NCI-H2196 (cell line): ENCODE data around the gene SYNPO.
A peak's percentile ranks its signal among the peaks of the same experiment; 100 is the strongest.

ENCODE experiments used
- DNase-seq: peaks from one replicate; lab custom pipeline; 2025; ENCODE audit not compliant: unreplicated experiment; lab: John Stamatoyannopoulos, UW

The SYNPO gene

DNA sequence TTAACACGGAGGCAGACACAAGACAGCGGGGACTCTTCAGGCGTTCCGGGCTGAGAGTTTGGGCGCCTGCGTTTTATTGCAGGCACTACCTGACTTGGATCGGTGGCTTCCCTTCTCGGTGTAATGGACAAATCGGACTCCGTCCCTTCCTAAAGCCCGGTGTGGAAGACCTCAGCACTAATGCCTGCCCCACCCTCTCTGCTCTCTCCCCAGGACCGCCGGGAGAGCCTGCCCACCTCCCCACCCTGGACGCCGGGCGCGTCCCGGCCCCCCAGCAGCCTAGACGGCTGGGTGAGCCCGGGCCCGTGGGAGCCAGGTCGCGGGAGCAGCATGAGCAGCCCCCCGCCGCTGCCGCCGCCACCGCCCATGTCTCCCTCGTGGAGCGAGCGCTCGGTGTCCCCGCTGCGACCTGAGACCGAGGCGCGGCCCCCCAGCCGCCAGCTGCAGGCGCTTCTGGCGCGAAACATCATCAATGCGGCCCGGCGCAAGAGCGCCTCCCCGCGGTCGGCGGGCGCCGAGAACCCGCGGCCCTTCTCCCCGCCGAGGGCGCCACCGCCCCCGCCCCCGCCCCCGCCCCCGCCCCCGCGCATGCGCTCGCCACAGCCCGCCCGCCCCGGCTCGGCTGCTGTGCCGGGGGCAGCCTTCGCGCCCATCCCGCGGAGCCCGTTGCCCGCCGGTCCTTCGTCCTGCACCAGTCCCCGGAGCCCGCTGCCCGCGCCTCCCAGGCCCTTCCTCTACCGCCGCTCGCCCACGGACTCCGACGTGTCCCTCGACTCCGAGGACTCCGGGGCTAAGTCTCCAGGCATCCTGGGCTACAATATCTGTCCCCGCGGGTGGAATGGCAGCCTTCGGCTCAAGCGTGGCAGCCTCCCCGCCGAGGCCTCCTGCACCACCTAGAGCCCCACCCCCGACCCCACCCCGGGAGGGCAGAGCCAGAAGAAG is 16.0 kb downstream of the SYNPO start:
- DNase-seq: peak; percentile 80

DNA sequence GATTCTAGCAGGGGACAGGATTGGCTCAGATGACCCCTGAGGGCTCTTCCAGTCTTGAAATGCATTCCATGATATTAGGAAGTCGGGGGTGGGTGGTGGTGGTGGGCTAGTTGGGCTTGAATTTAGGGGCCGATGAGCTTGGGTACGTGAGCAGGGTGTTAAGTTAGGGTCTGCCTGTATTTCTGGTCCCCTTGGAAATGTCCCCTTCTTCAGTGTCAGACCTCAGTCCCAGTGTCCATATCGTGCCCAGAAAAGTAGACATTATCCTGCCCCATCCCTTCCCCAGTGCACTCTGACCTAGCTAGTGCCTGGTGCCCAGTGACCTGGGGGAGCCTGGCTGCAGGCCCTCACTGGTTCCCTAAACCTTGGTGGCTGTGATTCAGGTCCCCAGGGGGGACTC is 17.7 kb downstream of the SYNPO start:
- no peak for DNase-seq

DNA sequence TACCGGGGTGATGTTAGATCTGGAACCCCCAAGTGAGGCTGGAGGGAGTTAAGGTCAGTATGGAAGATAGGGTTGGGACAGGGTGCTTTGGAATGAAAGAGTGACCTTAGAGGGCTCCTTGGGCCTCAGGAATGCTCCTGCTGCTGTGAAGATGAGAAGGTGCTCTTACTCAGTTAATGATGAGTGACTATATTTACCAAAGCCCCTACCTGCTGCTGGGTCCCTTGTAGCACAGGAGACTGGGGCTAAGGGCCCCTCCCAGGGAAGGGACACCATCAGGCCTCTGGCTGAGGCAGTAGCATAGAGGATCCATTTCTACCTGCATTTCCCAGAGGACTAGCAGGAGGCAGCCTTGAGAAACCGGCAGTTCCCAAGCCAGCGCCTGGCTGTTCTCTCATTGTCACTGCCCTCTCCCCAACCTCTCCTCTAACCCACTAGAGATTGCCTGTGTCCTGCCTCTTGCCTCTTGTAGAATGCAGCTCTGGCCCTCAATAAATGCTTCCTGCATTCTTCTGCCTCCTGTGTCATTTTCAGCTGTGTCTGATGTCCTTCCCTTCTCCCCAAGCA is 18.3 kb downstream of the SYNPO start:
- DNase-seq: no peak

DNA sequence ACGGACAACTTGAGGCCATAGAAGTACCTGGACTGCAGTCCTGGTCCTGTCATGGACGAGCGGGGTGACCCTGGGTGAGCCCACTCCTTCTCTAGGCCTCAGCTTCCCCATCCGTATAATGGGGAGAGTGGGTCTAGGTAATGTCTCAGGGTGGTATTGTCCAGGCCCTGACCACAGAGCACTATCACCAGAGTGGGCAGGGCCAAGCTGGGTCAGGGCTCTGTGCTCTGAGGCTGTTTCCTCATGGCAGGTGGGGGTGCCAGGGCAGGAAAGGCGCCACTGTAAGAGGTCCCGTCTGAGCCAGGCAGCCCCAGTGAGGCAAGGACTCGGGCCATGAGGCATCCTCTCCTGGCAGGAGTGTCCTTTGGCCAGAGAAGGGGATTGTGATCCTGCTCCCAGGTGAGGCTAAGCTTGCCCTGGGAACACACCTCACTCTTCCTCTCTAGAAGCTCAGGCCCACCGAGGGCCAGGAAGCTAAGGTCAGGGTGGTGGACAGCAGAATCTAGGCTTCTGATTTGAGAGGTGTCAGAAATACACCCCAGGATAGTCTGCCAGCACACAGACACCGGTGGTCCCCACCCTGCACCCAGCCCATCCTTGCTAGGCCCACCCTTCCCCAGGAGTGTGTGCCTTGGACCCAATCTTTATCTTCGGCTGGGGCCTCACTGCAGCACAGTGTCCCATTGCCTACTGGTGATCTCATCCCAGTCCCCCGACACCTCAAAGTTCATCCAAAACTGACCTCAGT is 19.1 kb downstream of the SYNPO start:
- DNase-seq: no peak

DNA sequence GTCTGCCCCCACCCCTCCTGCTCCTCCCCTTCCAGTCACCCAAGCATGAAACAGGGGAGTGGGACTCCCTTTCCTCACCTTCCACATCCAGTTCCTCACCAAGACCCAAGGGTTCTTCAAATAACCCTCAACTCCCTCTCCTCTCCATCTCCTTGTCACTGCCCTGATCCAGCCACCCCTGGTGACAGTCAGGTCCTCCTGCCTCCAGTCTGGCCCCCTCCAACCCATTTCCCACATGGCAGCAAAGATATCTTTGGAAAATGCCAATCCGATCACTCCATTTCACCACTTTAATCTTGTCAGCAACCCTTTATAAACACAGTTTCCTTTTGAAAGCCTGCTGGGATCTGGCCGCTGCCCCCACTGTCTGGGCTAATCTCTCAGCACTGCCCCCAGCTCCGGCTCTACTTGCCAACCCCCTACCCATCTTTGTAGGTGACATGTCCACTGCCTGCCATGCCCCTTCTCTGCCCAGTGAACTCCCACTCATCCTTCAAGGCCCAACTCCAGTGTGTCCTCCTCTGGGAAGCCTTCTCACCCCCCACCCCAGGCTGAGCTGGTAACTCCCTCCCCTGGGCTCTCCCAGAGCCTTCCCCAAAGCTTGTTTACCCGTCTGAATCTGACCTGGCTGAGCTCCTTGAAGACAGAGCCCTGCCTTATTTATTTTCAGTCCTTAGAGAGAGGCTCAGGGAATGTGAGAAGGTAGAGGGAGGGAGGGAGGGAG is 19.8 kb downstream of the SYNPO start:
- DNase-seq: no peak

DNA sequence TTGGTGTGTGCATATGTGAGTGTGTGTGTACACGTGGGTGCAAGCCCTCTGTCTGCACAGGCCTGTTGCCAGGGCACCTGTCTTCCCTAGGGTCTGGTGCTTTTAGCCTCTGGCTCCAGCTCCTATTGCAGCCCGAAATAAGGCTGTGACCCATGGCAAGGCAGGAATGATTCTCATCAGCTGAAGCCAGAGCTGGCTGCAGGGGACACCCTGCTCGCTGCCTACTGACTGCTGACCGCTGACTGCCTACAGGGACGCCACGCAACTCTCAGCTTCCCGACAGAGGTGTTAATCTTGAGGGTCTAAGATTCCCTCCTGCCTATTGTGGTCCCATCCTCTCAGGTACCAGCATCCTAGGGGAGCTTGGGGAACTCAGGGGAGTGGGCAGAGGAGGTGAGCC is 20.6 kb downstream of the SYNPO start, which contains the start of gene MYOZ3:
TSS of gene MYOZ3 (plus strand) at position 166 of the 400 bp plus-strand sequence. CDS start 1,691 bp downstream, outside the sequence.
- no peak for DNase-seq

DNA sequence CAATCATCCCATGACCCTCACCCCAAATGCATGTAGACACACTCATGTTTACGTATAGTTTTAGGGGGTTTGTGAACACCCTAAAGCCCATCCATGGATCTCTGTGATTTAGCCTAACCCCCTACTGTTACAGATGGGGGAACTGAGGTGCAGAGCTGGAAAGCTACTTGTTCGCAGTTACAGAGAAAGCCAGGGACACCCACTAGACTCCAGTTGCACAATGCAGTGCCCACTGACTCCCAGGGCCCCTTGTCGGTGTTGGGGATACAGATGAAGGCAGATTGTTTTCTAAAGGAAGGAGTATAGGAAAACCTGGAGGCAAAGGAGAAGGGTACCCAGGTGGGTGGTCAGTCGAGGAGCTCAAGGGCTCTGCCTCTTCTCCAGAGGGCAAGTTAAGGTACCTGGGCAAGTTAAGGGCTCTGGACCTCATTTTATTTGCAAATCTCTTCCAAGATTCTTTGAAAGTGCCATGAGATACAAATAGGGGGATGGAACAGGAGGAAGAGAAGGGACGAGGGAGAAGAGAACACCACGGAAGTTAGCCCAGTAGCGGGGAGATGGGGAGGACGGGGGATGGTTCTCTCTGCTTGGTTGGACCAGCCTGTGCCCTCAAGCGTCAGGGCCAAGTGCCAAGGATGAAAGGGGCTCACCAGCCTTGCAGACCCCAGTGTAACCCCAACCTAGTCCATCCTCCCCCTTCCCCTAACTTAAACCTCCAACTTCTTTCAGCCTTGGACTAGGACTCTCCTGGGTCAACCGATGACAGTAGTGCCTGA is 21.5 kb downstream of the SYNPO start:
- DNase-seq: no peak

DNA sequence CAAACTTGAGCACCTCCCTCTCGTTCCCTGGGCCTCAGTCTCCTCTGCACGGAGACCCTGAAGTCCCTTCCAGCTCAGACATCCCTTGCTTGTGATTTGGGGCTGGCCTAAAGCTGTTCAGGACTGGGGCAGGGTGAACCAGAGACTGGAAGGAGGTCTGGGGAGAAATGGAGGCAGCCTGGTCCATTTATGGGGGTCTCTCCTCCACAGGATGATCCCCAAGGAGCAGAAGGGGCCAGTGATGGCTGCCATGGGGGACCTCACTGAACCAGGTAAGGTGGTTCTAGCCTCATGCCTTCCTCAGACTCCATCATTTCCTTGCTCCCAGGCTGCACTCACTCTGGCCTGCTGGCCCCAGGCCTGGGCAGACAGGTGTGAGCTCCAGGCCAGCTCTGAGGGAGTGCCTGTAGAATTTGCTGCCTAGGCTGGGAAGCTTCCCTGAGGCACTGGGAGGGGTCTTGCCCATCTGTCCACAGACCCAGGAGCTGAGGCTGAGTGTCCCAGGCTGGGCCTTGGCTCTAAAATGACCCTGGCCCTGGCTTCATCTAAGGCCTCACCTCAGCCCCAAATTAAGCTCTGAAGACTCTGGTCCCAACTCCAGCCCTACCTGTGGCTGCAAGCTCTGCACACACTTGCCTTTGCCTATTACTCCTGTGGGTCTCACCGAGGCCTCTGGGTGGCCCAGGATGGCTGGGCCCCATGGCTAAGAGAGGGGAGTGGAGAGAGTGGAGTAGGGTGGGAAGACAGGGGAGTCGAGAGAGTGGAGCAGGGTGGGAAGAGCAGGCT is 22.5 kb downstream of the SYNPO start:
- no peak for DNase-seq

DNA sequence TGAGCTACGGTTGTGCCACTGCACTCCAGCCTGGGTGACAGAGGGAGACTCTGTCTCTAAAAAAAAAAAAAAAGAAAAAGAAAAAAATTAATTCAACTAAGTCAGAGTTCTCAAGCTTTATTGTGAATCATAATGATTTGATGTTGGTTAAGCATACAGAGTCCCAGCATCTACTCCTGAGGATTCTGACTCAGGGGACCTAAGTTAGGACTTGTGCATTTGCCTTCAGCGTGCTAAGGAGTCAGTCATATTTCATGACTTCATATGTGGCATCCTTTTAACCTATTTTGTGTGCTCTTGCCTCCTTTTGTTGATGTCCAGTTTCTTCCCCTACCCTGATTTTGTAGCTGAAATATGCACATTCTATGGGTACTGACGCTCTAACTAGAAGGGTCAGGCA is 23.5 kb downstream of the SYNPO start:
- no peak for DNase-seq

DNA sequence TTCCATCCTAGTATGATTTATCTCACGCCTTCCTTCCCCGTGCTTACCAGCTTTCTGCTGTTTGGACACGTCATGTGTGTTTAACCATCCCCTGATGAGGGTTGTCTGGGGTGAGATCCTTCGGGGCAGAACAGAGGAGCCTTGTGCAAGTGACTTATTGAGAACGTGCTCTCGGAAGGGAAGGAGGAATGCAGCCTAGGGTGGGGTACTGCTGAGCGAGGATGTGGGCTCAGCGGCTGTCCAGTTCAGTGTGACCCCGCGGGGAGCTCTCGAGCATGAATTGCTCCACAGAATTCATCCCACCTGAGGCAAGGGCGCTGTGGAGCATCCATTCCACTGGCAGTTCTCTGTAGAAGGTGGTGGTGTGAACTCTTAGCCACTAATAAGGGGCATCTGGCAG is 24.6 kb downstream of the SYNPO start:
- DNase-seq: no peak

DNA sequence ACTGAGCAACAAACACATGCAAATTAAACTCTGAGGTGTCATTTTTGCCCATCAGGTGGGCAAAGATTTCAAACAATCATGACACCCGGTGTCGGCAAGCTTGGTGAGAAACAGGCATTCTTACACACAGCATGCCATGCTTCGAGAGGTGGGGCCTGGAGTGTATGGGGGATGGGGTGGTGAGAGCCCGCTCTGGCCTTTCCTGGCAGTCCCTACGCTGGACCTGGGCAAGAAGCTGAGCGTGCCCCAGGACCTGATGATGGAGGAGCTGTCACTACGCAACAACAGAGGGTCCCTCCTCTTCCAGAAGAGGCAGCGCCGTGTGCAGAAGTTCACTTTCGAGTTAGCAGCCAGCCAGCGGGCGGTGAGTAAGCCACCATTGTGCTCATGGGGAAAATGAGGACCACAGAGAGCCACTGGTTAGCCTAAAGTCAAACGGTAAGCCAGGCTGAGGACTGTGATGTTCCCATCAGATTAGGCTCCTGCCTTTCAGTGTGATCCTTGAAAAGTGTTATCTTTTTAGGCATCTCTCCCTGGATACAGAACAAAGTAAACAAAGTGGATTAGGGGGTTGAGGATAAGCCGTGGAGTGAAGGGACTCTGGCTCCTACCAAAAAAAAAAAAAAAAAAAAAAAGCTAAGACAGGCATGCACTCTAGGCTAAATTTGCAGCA is 30.0 kb downstream of the SYNPO start:
- DNase-seq: no peak

DNA sequence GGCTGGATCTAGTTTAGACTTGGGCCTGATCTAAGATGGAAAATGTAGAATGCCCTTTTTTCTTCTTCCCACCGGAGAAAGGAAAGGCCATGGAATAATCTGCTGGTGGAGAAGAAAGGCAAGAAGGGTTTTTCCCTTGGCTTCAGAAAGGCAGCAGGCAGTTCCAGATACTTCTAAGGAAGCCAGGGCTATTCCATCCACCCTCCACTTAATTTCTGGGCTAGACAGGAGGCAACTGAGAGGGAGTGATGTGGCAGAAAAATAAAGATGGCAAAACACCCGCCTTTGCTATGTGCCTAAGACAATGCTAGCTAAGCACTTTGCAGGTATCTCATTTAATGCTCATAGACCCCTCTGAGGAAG is 30.5 kb downstream of the SYNPO start:
- DNase-seq: no peak

DNA sequence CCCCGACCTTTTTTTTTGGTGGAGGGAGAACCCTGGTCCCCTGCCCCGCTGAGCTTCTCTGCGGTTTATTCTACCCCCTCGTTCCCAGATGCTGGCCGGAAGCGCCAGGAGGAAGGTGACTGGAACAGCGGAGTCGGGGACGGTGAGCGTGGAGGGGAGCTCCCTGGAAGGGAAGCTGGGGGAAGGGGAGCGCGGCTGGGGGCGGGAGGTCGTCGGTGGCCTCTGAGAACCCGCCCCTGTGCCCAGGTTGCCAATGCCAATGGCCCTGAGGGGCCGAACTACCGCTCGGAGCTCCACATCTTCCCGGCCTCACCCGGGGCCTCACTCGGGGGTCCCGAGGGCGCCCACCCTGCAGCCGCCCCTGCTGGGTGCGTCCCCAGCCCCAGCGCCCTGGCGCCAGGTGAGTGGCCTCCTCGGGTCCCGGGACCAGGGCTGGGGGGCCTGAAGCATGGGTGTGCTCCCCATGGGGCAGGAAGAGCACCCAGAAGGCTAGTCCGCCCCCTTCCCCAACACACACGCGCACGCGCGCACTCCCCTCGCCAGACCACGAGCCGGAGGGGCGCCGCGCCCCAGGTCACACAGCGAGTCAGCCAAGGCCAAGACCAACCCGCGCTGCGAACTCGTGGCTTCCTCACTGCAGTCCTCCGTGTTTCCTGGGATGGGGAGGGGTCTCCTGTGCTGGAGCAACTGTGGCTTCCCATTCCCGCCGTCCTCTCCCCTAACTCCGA is 31.2 kb downstream of the SYNPO start:
- no peak for DNase-seq

DNA sequence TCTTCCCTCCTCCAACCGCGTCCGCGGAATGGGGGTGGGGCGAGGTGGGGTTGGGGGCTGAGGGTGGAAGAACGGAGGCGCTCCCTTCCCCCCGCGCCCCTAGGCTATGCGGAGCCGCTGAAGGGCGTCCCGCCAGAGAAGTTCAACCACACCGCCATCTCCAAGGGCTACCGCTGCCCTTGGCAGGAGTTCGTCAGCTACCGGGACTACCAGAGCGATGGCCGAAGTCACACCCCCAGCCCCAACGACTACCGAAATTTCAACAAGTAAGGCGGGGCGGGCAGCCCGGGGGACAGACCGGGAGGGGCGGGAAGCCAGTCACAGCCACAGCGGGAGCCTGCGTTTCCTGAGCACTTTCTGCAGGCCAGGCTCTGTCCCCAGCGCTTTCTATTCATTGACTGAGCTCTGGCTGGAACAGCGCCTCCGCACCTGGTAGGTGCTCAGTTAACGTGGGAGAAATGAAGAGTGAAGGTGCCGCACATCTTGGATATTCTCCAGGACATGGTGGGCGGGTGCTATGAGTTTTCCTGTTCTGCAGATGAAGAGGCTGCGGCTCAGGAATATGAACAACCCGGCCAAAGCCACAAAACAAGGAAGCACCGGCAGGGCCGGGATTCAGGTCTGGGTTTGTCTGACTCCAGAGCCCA is 31.9 kb downstream of the SYNPO start:
- DNase-seq: no peak

DNA sequence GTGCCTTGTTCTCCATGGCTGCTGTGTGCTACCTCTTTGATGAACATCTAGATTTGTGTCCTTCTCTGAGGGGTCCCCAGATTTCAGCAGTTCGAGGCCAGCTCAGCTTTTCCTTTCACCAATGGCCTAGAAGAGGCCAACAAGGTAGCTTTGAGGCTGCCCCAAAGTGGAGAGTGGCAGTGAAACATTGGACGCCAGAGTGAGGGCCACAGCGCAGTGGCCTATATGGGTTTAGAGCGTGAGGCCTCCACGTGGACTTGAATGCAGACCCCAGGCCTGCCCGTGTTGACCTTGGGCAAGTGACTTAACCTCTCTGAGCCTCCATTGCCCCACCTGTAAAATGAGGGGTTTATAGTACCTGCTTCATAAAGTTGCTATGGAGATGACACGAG is 32.4 kb downstream of the SYNPO start:
- no peak for DNase-seq

DNA sequence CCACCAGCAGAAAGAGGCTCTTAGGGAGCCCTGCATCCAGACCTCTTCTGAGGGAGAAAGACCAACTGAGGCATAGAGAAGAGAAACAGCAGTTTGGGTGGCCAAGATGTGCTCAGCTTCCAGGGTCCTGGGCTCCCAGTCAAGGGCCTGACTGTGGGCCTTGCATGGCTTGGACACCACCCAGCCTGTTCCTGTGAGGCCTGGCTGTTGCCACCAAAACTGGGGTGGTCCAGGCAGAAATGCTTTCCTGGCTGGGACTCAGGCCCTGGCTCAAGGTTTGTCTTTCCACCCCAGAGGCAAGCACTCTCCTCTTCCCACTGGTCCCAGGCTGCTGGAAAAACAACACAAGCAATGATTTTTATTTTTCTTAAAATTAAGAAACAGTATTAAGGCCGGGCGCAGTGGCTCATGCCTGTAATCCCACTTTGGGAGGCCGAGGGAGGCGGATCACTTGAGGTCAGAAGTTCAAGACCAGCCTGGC is 33.9 kb downstream of the SYNPO start:
- no peak for DNase-seq

DNA sequence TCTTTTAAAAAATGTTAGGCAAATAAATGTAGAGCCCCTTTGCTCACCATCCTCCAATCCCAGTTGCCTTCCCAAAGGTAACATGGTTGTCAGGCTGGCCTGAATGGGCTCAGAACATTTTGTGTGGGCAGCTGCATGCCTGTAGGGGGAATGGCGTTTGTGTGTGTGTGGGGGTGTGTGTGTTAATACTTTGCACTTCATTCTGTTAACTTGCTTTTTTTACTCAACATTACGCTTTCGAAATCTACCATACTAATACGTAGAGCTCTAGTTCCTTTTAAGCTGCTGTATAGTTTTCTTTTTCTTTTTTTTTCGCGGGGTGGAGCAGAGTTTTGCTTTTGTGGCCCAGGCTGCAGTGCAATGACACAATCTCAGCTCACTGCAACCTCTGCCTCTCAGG is 34.6 kb downstream of the SYNPO start:
- DNase-seq: no peak

DNA sequence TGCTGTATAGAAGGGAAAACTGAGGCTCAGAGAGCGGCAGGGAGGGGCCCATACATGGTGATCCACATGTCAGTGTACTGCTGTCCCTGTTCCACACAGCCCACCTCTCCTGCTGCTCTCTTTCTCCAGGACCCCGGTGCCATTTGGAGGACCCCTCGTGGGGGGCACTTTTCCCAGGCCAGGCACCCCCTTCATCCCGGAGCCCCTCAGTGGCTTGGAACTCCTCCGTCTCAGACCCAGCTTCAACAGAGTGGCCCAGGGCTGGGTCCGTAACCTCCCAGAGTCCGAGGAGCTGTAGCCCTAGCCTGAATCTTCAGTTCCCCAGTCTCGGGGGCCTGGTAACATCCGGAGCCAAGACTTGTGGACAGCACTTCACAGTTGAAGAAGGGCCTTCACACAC is 36.1 kb downstream of the SYNPO start:
- DNase-seq: no peak
